AG09309 (cell line): ENCODE measurements around the gene FFAR1.

Experiments used
- DNase-seq: peaks from one replicate; pipeline ENCODE4 v3.0.0-alpha.2; 2010; ENCODE audit warnings: low read depth
- H3K4me3 ChIP-seq: 2 replicates; pipeline ENCODE4 v1.5.1; 2011; ENCODE audit warnings: mild to moderate bottlenecking, low read depth, low read length, moderate library complexity; ENCODE audit not compliant: control insufficient read depth
- CTCF ChIP-seq: IDR thresholded peaks from 2 replicates; pipeline ENCODE4 v1.5.1; 2011; ENCODE audit warnings: mild to moderate bottlenecking, low read depth, low read length, inconsistent platforms; ENCODE audit not compliant: insufficient read depth, control insufficient read depth; ENCODE audit errors: missing control alignments

FFAR1 gene

GRCh38 chr19:35351411-35352176 is 3.9 kb downstream of the FFAR1 start:
- no peak for DNase-seq
- no peak for TF ChIP-seq CTCF
- H3K4me3 ChIP-seq: no peak overlapping the region

- no peak for TF ChIP-seq CTCF
- H3K4me3 ChIP-seq: no peak overlapping the region
- no peak for DNase-seq
These were observed 4.4 kb downstream of the FFAR1 start for GRCh38 chr19:35352177-35352447.

GRCh38 chr19:35352448-35353304 is 5.0 kb downstream of the FFAR1 start:
- no peak overlapping the region for H3K4me3 ChIP-seq

GRCh38 chr19:35353635-35354034 is 5.9 kb downstream of the FFAR1 start:
- TF ChIP-seq CTCF: no peak
- no peak for DNase-seq
- H3K4me3 ChIP-seq: no peak overlapping the region

More at GRCh38 chr19:35352448-35353304, 5.0 kb downstream of the FFAR1 start:
- peak; percentile 23 for DNase-seq
- peak; percentile 82 for TF ChIP-seq CTCF

DNA sequence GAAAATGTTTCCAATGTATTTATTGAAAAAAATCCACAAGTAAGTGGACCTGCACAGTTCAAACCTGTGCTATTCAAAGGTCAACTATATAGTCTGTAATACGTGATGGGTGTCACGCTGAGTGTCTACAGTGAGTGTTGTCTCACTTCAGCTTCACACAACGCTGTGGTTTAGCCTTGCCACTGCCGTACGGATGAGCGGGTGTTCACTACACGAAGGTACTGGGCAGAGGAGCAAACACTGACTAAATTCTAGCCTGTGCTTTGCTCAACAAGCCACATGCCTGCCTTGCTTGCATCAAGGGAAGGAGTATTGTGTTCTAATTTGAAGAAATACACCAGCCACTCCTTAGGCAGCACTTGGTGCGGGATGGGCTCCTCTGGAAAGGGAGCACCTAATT is 7.2 kb downstream of the FFAR1 start:
- TF ChIP-seq CTCF: no peak
- no peak for DNase-seq

DNA sequence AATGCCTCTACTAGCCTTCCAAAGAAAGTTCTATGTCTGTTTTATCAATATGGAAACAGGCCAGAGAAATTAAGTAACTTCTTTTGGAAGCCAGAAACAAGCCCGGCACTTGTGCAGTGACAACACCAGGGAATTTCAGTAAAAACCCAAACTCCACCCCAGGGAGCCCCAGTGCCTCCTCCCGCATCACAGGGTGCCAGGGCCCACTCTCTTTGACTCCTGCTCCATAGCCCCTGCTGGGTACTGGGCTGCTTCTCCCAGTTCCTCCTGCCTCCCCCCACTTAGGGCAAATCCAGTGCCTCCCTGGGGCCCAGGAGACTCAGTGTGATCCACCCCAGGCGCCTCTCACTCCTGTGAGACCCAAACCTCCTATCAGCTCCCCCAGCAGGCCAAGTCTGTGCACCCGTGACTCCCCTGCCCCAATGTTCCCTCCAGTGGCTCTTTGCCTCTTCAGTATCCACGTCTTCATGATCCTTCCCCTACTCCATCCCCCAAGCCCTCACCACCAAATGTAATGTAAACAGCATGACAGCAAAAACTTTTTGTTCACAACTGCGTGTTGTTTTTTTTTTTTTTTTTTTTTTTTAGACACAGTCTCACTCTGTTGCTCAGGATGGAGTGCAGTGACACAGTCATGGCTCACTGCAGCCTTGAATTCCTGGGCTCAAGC is 8.2 kb downstream of the FFAR1 start:
- no peak overlapping the region for H3K4me3 ChIP-seq
- TF ChIP-seq CTCF: no peak
- no peak for DNase-seq

More for the DNA sequence above, 7.2 kb downstream of the FFAR1 start:
- H3K4me3 ChIP-seq: no peak overlapping the region
